Left forelimb (tissue), 1 donor: Measurements from ENCODE around the gene BBS2.

Experiments
- DNase-seq: peaks from one replicate; pipeline ENCODE4 v3.0.0-alpha.2; 2018; ENCODE audit warnings: low spot score

BBS2 gene, protein sequence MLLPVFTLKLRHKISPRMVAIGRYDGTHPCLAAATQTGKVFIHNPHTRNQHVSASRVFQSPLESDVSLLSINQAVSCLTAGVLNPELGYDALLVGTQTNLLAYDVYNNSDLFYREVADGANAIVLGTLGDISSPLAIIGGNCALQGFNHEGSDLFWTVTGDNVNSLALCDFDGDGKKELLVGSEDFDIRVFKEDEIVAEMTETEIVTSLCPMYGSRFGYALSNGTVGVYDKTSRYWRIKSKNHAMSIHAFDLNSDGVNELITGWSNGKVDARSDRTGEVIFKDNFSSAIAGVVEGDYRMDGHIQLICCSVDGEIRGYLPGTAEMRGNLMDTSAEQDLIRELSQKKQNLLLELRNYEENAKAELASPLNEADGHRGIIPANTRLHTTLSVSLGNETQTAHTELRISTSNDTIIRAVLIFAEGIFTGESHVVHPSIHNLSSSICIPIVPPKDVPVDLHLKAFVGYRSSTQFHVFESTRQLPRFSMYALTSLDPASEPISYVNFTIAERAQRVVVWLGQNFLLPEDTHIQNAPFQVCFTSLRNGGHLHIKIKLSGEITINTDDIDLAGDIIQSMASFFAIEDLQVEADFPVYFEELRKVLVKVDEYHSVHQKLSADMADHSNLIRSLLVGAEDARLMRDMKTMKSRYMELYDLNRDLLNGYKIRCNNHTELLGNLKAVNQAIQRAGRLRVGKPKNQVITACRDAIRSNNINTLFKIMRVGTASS

DNA sequence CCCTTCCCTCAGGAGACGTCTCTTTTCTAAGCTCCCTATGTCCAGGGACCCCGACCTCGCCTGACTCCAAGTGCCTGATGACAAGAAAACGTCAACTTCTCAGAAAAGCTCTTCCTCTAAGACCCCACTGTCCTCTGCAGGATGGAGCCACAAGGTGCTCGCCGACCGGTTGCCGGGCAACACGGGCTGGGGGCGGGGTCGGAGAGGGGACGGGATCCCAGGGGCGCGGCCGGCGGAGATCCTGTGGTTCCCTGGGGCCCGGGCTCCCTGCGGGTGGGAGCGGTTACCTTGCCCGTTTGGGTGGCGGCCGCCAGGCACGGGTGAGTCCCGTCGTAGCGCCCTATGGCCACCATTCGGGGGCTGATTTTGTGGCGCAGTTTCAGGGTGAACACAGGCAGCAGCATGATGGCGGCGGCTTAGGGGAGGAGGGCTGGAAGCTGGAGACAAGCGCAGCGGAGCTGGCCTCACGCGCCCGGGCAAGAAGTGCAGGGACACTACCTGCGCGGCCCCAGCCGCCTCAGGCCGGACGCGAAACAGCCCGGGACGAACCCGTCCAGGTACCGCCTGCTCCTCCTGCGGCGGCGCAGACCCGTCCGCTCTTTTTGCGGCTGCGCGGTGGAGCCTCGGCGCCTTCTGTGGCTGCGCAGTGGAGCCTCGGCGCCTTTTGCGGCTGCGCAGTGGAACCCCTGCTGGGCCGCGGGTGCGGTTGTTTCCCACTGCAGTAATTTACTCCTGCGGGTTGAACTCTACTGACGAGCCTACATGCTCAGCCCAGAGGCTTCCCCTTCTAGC lies at the start of gene BBS2:
Gene BBS2, minus strand, starts transcription at position 566 of the 792 bp plus-strand sequence. Its CDS starts 162 bp downstream, at position 404.
- peak; percentile 92 for DNase-seq

DNA sequence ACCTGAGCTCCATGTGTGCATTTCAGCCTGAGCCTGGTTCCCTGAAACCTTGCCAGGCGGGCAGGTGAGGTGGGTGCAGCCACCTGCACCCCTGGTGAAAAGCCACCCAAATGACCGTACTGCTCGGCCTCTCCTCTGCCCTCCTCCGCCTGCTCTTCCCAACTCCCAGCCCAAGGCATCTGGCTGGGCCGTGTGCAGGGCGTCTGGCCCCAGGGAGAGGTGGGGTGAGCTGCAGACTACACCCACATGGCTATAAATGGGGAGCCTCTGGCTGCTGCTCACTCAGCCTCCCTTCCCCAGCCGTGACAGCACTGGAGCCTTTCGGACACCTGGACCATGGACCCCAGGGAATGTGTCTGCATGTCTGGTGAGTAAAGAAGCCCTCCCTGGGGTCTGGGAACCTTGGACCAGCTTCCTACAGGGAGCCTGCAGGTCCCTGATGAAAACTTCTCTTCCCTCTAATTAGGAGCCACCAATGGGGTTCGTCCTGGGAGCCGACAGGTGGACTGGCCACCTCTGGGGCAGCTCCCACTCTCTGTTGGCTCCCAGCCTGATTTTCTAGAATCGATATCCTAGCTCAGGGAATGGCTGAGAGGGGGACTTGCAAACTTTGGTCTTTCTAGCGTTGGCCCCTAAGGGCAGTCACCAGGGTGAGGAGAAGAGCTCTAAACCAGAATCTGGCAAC lies 45.1 kb upstream of the BBS2 start, which contains the start of gene MT4:
Gene MT4, plus strand, starts transcription at position 281 of the 685 bp plus-strand sequence. Its CDS starts 56 bp downstream, at position 337.
- no peak for DNase-seq

DNA sequence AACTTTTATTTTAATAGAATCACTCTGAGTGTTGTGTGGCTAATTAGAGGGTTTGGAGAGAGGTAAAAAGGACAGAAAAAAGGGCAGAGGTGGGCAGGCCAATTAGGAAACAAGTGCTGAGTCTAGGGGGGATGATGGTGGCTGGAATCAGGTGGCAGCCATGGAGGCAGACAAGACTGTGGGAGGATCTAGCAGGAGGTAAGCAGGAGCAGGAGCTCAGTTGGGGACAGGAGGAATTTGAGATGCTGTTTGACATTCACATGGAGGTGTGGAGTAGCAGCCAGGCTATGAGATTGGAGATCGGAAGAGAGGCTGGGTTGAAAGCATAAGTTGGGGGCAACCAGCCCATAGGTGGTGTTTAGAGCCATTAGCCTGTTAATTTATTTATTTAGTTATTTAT lies 41.3 kb upstream of the BBS2 start:
- DNase-seq, result no peak

DNA sequence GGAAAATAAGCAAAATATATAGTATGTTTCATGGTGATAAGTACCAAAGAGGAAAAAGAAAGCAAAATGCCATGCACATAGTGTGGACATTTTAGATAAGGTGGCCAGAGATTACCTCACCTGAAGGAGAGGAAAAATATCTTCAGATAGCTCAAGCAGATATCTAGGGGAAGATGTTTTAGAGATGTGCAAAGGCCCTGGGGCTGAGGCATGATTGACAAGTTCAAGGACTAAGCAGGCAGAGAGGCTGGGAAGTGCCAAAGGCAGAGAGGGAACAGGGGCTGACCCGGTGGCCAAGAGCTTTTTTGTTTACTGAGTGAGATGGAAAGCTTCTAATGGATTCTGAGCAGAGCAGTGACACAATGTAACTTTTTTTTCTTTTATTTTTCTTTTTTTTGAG lies 40.6 kb upstream of the BBS2 start:
- no peak for DNase-seq

DNA sequence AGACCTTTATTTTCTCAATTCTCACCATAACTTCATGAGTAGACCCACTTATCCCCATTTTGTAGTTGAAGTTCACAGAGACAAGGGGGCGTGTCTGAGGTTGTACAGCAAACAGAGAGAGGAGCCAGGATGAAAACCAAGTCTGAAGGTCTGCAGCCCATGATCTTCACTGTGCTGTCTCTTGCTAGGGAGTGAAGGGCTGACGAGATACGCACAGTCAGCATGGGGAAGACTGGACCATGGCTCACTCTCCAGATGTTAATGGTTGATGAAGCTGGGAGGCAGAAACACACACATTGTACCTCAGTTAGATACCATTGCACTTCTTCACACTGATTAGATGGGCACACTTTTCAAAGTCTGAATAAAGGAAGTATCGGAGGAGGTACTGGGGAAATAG lies 39.3 kb upstream of the BBS2 start:
- DNase-seq, result no peak

DNA sequence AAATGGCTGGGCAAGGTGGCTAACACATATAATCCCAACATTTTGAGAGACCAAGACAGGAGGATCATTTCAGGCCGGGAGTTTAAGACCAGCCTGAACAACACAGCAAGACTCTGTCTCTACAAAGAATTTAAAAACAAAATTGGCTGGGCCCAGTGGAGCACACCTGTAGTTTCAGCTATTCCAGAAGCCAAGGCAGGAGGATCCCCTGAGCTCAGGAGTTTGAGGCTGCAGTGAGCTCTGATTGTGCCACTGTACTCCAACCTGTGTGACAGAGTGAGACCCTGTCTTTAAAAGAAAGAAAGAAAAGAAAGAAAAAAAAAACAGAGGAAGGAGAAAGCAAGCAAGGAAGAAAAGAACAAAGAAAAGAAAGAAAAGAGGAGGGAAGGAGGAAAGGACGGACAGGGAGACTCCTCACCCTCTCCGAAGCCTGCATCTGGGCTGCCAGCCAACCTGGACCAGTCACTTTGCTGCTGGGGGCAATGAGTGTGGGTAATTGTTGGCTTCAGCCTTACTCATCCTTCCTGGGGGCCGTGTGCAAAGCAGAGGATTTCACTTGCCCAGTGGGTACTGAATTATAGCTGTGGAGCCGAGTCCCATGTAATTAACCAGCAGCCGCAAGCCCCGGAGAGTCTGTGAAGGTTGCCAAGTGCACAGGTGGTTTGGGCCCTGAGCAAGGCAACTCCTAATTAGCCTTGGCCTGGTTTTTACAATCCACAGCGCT lies 38.4 kb upstream of the BBS2 start:
- DNase-seq, result no peak

DNA sequence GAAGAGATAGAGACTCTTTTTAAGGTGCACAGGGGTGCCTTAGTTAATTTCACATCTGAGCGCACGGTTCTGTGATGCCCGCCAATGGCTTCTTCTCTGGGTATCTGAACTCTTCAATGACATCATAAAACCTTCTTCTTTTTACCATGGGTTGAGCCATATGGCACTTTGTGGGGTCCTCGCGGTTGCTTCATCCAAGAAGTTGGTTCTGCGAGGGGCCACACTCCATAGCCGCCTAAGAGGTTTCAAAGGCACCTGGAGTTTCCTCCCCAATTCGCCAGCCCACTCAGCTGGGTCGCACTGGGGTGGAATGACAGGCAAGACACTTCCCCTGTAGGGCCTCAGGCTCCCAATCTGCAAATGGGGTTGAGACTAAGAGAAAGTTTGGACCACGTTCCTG lies 34.6 kb upstream of the BBS2 start:
- DNase-seq, result no peak

DNA sequence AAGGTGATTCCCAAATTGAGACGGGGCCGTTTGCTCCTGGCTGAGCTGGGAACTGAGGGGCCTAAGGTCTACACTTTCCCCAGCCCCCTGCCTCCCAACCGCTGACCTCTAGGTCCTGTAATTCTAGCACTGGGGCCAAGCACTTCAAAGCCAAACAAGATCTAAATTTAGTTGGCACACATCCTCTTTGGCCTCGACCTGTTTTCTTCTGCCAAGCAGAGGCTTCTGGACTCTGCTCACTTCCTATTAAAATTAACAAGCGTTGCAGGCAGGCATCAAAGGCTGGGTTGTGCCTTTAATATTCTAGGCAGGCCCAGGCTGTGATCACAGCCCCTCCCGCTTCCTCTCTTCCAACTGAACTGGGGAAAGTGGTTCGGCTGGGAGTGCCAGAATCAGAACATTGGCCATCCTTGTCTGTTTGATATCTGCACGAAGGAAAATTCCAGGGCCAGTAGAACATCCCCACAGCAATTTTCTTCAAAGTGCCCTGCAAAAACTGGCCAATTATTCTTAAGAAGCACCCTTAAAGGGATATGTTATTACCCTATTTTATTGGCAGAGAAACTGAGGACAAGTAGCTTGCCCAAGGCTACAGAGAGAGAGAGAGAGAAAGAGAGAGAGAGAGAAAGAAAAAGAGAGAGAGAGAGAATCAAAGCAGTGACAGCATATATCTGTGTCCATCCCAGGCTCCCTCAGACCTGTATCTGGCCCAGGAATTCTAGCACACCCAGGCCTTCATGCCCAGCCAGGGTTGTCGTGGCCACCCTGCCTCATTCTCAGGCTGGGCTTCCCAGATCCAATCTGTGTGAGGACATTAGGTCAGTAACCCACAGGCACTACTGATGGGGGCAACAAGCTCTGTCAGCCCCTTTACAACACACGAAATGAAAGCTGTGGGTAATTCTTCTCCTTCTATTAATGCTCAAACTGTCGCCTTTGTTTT lies 32.2 kb upstream of the BBS2 start:
- no peak for DNase-seq

DNA sequence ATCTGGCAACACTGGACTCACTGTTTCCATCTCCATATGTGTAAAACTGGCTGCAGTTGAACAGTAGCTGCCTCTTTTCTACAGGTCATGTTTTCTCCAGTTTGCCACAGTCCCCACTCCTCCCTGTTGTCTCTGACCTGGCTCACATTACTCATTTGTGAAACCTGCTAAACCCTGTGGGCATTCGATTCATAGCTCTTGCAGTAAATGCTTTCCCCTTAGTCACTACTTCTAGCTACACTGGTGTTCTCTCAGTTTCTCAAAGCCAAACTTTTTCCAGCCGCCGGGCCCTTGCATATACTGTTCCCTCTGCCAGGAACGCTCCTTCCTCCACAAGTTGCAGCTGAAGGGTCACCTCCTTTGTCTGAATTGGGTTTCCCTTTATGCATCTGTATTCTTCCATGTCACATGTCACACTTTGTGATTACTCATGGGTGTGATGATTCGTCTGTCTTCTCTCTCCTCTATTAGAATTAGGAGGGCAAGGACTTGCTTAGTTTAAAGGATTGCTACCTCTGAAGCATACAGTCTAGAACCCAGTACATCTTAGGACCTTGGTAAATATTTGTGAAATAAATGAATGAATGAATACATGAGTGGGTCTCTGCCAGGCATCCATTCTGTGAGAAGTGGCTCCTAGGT lies 30.0 kb upstream of the BBS2 start:
- DNase-seq, result no peak

DNA sequence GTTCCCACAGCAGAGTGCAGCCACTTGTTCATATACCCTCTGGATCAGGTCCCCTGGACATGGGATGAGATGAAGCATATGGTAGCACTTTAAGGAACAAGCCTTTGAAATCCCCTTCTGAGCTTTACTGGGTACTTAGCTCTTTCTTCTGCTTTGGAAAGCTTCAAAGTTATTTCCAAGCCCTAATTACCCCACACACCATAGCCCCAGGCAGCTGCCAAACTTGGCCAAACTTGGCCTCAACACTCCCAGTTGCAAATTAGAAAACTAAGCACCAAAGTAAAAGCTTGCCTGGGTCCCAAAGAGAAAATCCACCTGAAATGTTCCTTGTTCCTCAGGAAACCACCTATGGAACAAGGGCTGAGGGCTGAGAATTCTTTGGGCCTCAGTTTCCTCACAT lies 29.3 kb upstream of the BBS2 start:
- no peak for DNase-seq

DNA sequence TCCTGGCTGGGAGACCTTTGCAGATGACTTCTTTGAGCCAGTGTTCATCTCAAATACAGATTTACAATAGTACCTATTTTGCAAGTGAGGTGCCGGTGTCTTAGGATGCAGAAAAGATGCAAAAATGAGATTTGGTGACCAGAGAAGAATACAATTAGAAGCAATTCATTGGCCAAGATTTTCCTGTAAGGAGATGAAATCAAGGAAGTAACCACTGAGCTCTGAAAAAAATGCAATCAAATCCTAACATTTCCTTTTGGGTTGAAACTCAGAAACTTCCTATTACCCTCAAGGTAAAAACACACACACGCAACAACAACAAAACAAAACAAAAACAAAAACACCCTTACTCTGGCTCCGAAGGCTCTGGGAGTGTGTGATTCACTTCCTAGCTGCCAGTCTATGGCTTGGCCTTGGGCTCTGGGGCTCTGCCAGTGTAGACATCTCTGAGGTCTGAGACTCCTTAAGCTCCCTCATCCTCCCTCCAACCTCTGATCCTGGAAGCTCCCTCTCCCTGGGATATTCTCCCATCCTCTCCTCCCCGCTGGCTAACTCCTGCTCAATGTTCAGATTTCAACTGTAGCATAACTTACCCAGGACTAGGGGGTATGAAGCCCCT lies 28.2 kb upstream of the BBS2 start:
- no peak for DNase-seq

DNA sequence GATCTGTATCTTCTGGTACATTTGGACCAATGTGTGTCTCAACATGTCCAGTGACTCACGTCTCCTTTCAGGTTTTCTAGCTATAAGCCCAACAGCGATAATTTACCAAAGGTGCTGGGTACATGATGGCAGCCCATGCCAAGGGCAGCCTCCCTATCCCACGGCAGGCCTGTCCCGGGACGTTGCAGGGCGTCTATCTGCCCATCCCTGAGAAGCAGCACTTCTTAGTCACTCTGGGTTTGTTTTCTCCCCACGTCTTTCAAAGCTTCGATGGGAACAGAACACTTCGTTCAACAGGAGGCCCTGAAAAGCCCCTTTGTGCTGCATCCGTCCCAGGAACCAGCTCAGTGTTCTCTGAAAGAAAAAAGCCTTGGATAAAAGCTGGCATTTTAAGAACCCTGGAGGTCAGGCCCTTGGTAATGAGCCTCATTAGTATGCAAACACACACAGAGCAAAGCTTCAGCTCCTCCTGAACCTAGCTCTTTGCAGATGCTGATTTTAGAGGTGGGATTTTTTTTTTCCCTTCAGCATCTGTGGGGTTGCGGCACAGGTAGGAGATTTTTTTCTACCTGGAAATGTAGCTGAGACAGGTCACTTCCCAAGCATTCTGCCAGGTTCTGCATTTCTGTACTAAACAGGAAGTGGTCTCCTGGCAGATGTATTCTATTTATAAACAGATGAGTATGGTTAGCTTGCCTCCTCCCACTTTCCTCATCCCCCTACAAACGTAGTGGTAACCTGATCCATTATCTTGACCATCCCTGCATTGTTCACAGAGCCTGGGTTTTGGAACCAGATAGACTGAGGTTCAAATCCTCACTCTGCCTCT lies 27.5 kb upstream of the BBS2 start:
- no peak for DNase-seq

DNA sequence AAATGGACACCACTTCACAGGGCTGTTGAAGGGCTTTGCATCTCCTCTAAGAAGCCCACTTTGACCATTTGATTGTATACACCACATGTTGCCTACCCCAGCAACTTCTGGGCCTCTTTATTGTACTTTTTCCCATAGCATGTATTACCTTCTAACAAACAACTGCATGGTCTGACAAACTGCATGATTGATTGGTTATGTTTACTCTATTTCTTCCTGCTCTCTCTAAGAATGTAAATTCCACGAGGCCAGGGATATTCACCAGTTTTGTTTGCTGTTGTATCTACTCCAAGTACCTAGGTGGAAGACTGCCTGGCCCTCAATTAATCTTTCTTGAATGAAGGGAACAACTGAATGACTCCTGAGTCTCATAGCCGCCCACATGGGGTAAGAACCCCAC lies 22.2 kb upstream of the BBS2 start:
- DNase-seq, result no peak

DNA sequence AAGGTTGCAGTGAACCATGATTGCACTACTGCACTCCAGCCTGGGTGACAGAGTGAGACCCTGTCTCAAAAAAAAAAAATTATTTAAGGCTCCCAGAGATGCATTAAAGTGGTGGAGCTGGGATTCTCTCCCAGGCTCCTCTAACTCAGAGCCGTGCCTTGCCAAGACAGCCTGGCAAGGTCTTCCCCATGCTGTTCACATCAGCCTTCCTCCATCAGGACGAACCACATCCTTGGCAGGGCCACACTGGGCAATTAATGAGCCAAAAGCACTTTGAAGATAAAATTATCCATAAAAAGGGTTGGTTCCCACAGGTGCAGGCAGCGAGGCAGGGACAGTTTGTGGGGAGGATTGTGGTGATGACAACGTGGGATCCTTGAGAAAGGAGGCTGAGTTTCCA lies 19.8 kb upstream of the BBS2 start:
- DNase-seq, result no peak

DNA sequence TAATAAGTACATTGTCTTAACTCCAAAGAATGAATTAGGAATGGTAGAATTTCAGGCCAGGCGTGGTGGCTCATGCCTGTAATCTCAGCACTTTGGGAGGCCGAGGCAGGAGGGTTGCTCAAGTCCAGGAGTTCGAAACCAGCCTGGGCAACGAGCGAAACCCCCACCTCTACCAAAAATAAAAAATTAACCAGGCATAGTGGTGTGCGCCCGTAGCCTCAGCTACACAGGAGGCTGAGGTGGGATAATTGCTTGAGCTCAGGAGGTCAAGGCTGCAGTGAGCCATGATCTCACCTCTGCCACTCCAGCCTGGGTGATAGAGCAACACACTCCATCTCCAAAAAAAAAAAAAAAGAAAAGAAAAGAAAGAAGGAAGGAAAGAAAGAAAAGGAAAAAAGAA lies 18.5 kb upstream of the BBS2 start:
- DNase-seq, result no peak

DNA sequence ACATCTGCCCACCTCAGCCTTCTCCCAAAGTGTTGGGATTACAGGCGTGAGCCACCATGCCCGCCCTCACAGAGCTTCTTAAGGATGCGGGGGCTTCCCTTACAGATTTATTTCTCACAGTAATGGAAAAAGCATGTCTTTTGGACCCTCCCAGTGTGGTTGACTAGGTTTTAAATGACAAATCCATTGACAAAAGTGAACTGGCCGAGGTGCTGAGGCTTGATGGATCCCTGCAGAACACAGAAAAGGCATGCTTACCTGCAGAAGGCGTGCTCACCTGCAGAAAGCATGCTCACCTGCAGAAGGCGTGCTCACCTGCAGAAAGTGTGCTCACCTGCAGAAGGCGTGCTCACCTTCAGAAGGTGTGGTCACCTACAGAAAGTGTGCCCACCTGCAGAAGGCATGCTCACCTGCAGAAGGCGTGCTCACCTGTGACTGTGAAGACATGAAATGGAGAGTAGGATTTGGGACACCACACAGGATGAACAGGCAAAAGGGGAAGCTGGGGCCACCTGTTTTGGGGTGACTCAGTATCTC lies 15.1 kb upstream of the BBS2 start:
- no peak for DNase-seq

DNA sequence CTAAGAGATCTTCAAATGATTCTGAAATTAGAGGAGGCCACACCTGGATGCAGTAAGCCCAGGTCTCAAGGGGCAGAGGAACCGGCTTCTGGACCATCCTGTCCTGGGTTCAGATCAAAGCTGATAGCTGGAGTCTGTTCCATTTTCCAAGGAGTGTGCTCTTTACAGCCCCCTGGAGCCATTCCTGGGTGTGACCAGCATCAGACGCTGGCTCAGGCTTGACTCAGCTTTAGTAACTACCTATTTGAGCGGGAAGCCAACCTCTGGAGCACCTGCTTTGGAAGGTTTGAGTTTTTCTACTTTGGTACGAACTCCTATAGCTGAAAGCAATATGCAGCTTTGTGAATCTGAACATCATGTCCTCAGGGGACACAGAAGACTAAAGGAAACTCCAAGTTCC lies 12.9 kb upstream of the BBS2 start:
- DNase-seq, result no peak

DNA sequence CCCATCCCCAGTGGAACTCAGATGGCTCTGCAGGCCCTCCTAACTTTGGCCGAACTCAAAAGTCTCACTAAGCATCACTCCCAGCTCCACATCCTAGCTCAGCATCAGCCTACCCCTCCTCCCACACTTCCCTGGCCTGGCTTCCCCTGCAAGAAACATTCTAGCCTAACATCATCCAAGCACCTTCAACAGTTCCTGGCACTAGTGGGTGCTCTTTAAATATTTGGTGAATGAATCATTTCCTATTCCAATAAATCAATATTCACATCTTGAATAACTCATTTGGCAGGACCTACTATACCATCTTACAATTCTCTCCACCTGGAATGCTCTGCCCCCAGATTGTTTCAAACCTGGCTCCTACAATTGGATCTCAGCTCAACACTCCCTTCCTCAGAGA lies 11.0 kb upstream of the BBS2 start:
- DNase-seq, result no peak
